Lower lobe of right lung (tissue), 2 donors: ENCODE measurements around the gene TRIM36. TPM values are rescaled to one million over a fixed set of nuclear protein-coding genes. Genes with fewer than 3 reads are reported as not detected.

Experiments
- ATAC-seq, 2 donors: fragments of 200-7000 bp; cut with Tn5 transposase; one replicate each; pipeline ENCODE4 v1.9.1; 2020 to 2022; ENCODE audit warnings: mild to moderate bottlenecking in 2 of 2, moderate library complexity in 2 of 2
- DNase-seq: peaks from one replicate; pipeline ENCODE4 v3.0.0-alpha.2; 2020
- H3K27ac ChIP-seq: fragments of 200-600 bp; one replicate; pipeline ENCODE4 v1.8.0; 2022
- H3K27me3 ChIP-seq: fragments of 200-600 bp; one replicate; pipeline ENCODE4 v1.8.0; 2022; ENCODE audit warnings: low read depth
- H3K36me3 ChIP-seq: fragments of 200-600 bp; one replicate; pipeline ENCODE4 v1.8.0; 2022; ENCODE audit warnings: mild to moderate bottlenecking
- H3K4me1 ChIP-seq: fragments of 200-600 bp; one replicate; pipeline ENCODE4 v1.8.0; 2022
- H3K4me3 ChIP-seq: fragments of 200-600 bp; one replicate; pipeline ENCODE4 v1.8.0; 2022; ENCODE audit warnings: mild to moderate bottlenecking
- H3K9me3 ChIP-seq: fragments of 200-600 bp; one replicate; pipeline ENCODE4 v1.8.0; 2022
- intact Hi-C: fragments of 100-400 bp; cut with DNase I; formaldehyde crosslinking; loops from one replicate; pipeline ENCODE4 v1.11.0; 2022
- total RNA-seq: library from RNA; stranded (reverse); fragmentation: NEBNext Ultra II Directional; extraction: Animal tissue kit (Norgen Biotek cat#: 25700); gene quantifications from one replicate; pipeline ENCODE4 v1.2.1, GENCODE V29; 2021
- TF ChIP-seq, protein P1 (sequence below): fragments of 200-600 bp; IDR thresholded peaks from one replicate; pipeline ENCODE4 v1.8.0; 2022; ENCODE audit warnings: antibody characterized with exemption, mild to moderate bottlenecking
- donor health status: DM: no; HTN: yes; CAD: no; lungs with severe emphysema.

The TRIM36 gene
- total RNA-seq, 1 donor from 2014 or later: 5.5 TPM

- Histone ChIP-seq H3K27ac (no peak overlapping the region), H3K9me3 (no peaks in the 10 kb centered on the region), H3K4me3 (no peak overlapping the region), H3K27me3 (no peaks in the 10 kb centered on the region), H3K4me1 (no peaks in the 10 kb centered on the region), H3K36me3 (no peaks in the 10 kb centered on the region)
- intact Hi-C loops: no loop called here
- DNase-seq (no peak), ATAC-seq (no peak)
- TF ChIP-seq, protein P1, sequence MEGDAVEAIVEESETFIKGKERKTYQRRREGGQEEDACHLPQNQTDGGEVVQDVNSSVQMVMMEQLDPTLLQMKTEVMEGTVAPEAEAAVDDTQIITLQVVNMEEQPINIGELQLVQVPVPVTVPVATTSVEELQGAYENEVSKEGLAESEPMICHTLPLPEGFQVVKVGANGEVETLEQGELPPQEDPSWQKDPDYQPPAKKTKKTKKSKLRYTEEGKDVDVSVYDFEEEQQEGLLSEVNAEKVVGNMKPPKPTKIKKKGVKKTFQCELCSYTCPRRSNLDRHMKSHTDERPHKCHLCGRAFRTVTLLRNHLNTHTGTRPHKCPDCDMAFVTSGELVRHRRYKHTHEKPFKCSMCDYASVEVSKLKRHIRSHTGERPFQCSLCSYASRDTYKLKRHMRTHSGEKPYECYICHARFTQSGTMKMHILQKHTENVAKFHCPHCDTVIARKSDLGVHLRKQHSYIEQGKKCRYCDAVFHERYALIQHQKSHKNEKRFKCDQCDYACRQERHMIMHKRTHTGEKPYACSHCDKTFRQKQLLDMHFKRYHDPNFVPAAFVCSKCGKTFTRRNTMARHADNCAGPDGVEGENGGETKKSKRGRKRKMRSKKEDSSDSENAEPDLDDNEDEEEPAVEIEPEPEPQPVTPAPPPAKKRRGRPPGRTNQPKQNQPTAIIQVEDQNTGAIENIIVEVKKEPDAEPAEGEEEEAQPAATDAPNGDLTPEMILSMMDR: no peak
Observed at GRCh38 chr5:115194676-115195075, 25.0 kb upstream of the TRIM36 start.

- Histone ChIP-seq H3K9me3 (no peaks in the 10 kb centered on the region), H3K4me3 (no peak overlapping the region), H3K27me3 (no peaks in the 10 kb centered on the region), H3K27ac (no peak overlapping the region), H3K4me1 (no peaks in the 10 kb centered on the region), H3K36me3 (no peaks in the 10 kb centered on the region)
- ATAC-seq (no peak), DNase-seq (no peak)
- TF ChIP-seq, protein P1: no peak
- intact Hi-C loops: no loop called here
Observed at GRCh38 chr5:115193295-115193694, 23.6 kb upstream of the TRIM36 start.

DNA sequence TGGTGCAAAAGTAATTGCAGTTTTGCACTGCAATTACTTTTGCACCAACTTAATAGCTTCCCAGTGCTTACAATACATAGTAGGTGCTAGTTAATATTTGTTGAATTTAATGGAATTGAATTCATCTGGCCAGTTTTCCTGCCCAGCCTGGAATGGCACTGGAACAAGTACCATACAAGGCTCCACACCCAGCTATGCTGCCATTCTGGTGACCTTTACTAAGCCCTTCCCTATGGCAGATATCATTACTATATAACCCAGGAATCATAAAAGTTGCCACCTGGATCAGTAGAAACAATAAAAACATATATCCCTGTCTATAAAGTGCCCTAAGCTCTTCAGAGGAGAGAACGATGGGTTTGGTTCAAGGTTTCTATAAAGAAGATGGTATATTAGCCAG is 22.4 kb upstream of the TRIM36 start:
- no peaks in the 10 kb centered on the region for H3K9me3 ChIP-seq
- intact Hi-C loops: no loop called here
- H3K36me3 ChIP-seq: no peaks in the 10 kb centered on the region
- no peaks in the 10 kb centered on the region for H3K4me1 ChIP-seq
- no peaks in the 10 kb centered on the region for H3K27me3 ChIP-seq
- DNase-seq: no peak
- H3K27ac ChIP-seq: no peak overlapping the region
- TF ChIP-seq, protein P1: no peak
- no peak overlapping the region for H3K4me3 ChIP-seq
- ATAC-seq: peak in 1 of 2 donors; percentile 18

GRCh38 chr5:115191474-115192031 is 21.8 kb upstream of the TRIM36 start:
- Histone ChIP-seq H3K36me3 (no peaks in the 10 kb centered on the region), H3K27ac (no peak overlapping the region), H3K4me3 (no peak overlapping the region), H3K27me3 (no peaks in the 10 kb centered on the region), H3K4me1 (no peaks in the 10 kb centered on the region), H3K9me3 (no peaks in the 10 kb centered on the region)
- ATAC-seq (peak; percentile 59 to 82), DNase-seq (no peak)
- TF ChIP-seq, protein P1: no peak
- intact Hi-C loops: no loop called here

DNA sequence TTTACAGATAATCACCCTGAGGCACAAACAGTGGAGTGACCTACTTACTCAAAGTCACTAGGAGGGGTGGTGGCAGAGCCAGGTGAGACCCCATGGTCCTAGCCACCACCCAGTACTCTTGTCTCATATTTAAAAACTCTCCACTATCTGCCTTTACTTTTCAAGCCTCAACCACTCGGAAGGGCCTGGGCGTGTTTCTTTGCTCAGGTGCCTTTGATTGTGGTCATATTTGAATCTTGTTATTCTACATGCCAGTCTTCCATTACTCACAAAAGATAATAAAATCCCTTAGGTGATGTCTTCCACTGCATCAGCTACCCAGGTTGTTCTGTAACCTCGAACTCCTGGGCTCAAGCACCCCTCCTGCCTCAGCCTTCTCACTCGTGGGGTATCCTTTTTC is 20.7 kb upstream of the TRIM36 start:
- ATAC-seq (no peak), DNase-seq (no peak)
- Histone ChIP-seq H3K27ac (no peak overlapping the region), H3K4me3 (no peak overlapping the region), H3K27me3 (no peaks in the 10 kb centered on the region), H3K36me3 (no peaks in the 10 kb centered on the region), H3K9me3 (no peaks in the 10 kb centered on the region), H3K4me1 (no peaks in the 10 kb centered on the region)
- intact Hi-C loops: no loop called here
- TF ChIP-seq, protein P1: no peak
